Loucy (cell line): ENCODE results near the gene ACAD10.

Experiments
- EZH2phosphoT487 ChIP-seq: fragments of 200-600 bp; IDR thresholded peaks from 2 replicates; pipeline ENCODE4 v1.6.1; 2018; ENCODE audit warnings: antibody characterized with exemption, mild to moderate bottlenecking, moderate library complexity, borderline replicate concordance
- TF ChIP-seq, protein P1 (sequence below): fragments of 200-600 bp; sonication (generic); conservative IDR thresholded peaks from 2 replicates; pipeline ENCODE4 v1.5.1; 2014; ENCODE audit warnings: mild to moderate bottlenecking, antibody characterized with exemption, low read length

DNA sequence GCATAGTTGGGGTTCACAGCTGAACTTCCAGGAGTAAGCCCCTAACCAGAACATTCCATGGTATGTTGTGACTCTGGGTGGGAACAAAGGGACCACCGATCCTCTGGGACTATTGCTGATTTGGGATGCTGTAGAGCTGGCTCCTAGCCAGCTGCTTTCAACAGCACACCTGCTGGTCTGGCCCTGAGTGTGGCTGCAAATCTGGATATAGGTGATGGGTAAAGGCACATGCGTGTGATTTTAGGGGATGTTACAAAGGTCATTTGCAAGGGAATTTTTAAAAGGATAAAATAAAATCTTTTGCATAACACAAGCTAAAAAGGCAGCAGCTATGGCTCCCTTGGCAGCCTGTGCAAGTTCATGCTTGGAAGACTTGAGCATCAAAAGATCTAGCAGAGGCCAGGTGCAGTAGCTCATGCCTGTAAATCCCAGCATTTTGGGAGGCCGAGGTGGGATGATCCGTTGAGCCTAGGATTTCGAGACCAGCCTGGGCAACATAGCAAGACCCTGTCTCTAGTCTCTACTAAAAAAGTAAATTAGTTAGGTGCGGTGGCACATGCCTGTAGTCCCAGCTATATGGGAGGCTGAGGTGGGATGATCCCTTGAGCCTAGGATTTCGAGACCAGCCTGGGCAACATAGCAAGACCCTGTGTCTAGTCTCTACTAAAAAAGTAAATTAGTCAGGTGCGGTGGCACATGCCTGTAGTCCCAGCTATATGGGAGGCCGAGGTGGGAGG lies 82.5 kb downstream of the ACAD10 start:
- TF ChIP-seq, protein P1, sequence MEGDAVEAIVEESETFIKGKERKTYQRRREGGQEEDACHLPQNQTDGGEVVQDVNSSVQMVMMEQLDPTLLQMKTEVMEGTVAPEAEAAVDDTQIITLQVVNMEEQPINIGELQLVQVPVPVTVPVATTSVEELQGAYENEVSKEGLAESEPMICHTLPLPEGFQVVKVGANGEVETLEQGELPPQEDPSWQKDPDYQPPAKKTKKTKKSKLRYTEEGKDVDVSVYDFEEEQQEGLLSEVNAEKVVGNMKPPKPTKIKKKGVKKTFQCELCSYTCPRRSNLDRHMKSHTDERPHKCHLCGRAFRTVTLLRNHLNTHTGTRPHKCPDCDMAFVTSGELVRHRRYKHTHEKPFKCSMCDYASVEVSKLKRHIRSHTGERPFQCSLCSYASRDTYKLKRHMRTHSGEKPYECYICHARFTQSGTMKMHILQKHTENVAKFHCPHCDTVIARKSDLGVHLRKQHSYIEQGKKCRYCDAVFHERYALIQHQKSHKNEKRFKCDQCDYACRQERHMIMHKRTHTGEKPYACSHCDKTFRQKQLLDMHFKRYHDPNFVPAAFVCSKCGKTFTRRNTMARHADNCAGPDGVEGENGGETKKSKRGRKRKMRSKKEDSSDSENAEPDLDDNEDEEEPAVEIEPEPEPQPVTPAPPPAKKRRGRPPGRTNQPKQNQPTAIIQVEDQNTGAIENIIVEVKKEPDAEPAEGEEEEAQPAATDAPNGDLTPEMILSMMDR: no peak
- TF ChIP-seq EZH2phosphoT487: no peak
